Measurements from ENCODE around the gene GFOD1. TPM values are rescaled to one million over a fixed set of nuclear protein-coding genes. Genes with fewer than 3 reads are reported as not detected.
A peak's percentile ranks its signal among the peaks of the same experiment; 100 is the strongest.

The GFOD1 gene
- total RNA-seq, 2 experiments from 2014 or later = 22.6 to 35.0 TPM

DNA sequence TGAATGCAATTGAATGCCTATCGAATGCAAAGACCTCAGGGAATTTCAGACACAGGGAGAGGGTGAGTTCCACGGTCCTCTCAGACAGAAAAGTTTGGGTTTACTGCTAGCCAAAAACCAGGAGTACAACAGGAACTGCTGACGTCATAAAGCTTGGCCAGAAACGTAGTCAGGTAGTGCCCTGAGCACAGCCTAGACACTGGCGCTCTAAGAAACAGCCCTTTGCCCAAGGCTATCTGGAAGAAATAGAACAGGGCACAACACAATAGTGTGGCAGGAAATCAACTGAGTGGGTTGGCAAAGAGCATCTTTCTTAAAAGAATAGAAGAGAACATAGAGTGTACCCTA is 58.0 kb downstream of the GFOD1 start:
- intact Hi-C loops (cut with micrococcal nuclease; ENCODE audit: unreplicated experiment) = loop anchor here (2.0 kb wide), 2 partner anchors 29 to 57 kb away; partner anchors contain the start of gene GFOD1
- no peak overlapping the region for H3K4me3 ChIP-seq (ENCODE audit: low read depth, low read length, poor library complexity, severe bottlenecking)
- TF ChIP-seq, protein P1, sequence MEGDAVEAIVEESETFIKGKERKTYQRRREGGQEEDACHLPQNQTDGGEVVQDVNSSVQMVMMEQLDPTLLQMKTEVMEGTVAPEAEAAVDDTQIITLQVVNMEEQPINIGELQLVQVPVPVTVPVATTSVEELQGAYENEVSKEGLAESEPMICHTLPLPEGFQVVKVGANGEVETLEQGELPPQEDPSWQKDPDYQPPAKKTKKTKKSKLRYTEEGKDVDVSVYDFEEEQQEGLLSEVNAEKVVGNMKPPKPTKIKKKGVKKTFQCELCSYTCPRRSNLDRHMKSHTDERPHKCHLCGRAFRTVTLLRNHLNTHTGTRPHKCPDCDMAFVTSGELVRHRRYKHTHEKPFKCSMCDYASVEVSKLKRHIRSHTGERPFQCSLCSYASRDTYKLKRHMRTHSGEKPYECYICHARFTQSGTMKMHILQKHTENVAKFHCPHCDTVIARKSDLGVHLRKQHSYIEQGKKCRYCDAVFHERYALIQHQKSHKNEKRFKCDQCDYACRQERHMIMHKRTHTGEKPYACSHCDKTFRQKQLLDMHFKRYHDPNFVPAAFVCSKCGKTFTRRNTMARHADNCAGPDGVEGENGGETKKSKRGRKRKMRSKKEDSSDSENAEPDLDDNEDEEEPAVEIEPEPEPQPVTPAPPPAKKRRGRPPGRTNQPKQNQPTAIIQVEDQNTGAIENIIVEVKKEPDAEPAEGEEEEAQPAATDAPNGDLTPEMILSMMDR (conservative IDR thresholded peaks at IDR 0.05; ENCODE audit: low read length) = no peak; the same call in 1 of the 2 replicates
- no peak for TF ChIP-seq EZH2phosphoT487 (IDR thresholded peaks at IDR 0.05; ENCODE audit: borderline replicate concordance, low read depth, low read length)
- peaks cover 68% of the 10 kb centered on the region for H3K4me1 ChIP-seq (ENCODE audit: insufficient read depth, low read length, poor library complexity, severe bottlenecking)
- peaks cover 8% of the 10 kb centered on the region for H3K36me3 ChIP-seq (ENCODE audit: insufficient read depth, low read length)
- peak overlapping the region; percentile 15 for H3K27ac ChIP-seq (ENCODE audit: low read depth, low read length, poor library complexity, severe bottlenecking)
- H3K4me2 ChIP-seq (ENCODE audit: low read length) = peak overlapping the region; percentile 69; the same call in 1 of the 2 replicates
- H3K79me2 ChIP-seq (ENCODE audit: insufficient read depth, low read depth, low read length) = peaks cover 24% of the 10 kb centered on the region; the same call in 1 of the 2 replicates
- POLR2A ChIA-PET = interaction anchor here (1.0 to 2.6 kb wide), 7 partner anchors 9 to 103 kb away, joined by 3 to 6 read pairs (median 4); no protein-coding TSS in a partner anchor
- DNase-seq (ENCODE audit: low spot score) = no peak
- no TSS peak for BruUV-seq (replicated peaks)
- 0 out of 2 replicates have a peak, but pooled peaks cover 10% of the 10 kb centered on the region for H4K20me1 ChIP-seq (ENCODE audit: insufficient read depth, low read length)
- H3K9me3 ChIP-seq (ENCODE audit: low read length) = no peaks in the 10 kb centered on the region; the same call in 1 of the 2 replicates
- no peaks in the 10 kb centered on the region for H3K9me2 ChIP-seq (ENCODE audit: insufficient read depth, low read length)
- CTCF ChIA-PET (ENCODE audit: unreplicated experiment) = interaction anchor here (1.1 kb wide), 1 partner anchor 17 kb away, joined by 3 read pairs; no protein-coding TSS in a partner anchor
- no peak overlapping the region for H2AFZ ChIP-seq (ENCODE audit: low read length)

DNA sequence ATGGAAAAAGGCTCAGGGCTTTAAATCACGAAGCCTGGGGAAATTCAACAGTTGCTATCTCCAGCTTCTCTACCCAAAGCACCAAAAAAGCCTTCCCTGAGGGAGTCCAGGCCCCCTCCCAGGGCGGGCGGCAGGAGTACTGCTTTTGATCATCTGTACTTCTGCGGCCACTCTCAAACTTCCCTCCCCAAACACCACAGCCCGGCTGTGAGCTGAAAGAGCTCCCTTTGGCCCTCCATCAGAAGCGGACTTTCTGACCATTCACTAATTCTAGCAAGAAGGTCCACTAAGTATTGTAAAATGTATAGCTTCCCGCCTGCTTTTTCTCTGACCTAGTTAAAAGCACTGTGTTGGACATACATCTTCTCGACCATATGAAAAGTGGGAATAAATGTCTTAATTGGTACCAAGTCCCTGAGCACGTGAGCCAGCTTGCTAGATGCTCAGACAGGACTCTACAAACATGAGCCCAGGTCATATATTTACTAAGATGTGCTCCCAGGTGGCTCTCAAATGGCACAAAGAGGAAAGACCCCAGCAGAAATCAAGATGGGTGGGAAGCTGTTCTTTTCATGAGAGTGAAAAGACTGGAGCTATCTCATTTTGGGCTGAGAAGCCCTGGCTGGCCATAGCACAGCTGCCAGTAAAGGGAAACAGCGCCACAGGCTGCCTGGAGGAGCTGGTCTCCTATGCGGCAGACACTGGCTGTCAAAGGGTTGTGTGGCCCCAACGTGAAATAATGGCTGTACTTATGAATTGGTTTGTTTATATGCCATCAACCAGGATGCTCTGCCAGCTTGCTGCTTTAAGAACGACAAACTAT is 58.6 kb downstream of the GFOD1 start:
- Histone ChIP-seq H3K36me3 (ENCODE audit: insufficient read depth, low read length) (peaks cover 2% of the 10 kb centered on the region), H3K9me2 (ENCODE audit: insufficient read depth, low read length) (no peaks in the 10 kb centered on the region), H3K4me3 (ENCODE audit: low read depth, low read length, poor library complexity, severe bottlenecking) (peak overlapping the region; percentile 6), H3K9me3 (ENCODE audit: low read length) (no peaks in the 10 kb centered on the region; the same call in 1 of the 2 replicates), H3K4me2 (ENCODE audit: low read length) (peak overlapping the region; percentile 69), H3K27ac (ENCODE audit: low read depth, low read length, poor library complexity, severe bottlenecking) (peak overlapping the region; percentile 15), H3K79me2 (ENCODE audit: insufficient read depth, low read depth, low read length) (peaks cover 24% of the 10 kb centered on the region; the same call in 1 of the 2 replicates), H4K20me1 (ENCODE audit: insufficient read depth, low read length) (0 out of 2 replicates have a peak, but pooled peaks cover 10% of the 10 kb centered on the region), H3K4me1 (ENCODE audit: insufficient read depth, low read length, poor library complexity, severe bottlenecking) (peaks cover 66% of the 10 kb centered on the region), H2AFZ (ENCODE audit: low read length) (peak overlapping the region; percentile 8; the same call in 1 of the 2 replicates)
- no TSS peak for BruUV-seq (replicated peaks)
- CTCF ChIA-PET (ENCODE audit: unreplicated experiment) = interaction anchor here (1.0 to 1.1 kb wide), 2 partner anchors 17 to 33 kb away, joined by 3 to 4 read pairs; no protein-coding TSS in a partner anchor
- TF ChIP-seq, protein P1 (conservative IDR thresholded peaks at IDR 0.05; ENCODE audit: low read length) = peak; percentile 72
- TF ChIP-seq EZH2phosphoT487 (IDR thresholded peaks at IDR 0.05; ENCODE audit: borderline replicate concordance, low read depth, low read length) = no peak
- intact Hi-C loops (cut with micrococcal nuclease; ENCODE audit: unreplicated experiment) = loop anchor here (1.0 to 2.0 kb wide), 3 partner anchors 30 to 167 kb away; partner anchors contain the start of gene GFOD1
- POLR2A ChIA-PET = interaction anchor here (0.9 to 2.6 kb wide), 9 partner anchors 9 to 103 kb away, joined by 3 to 8 read pairs (median 4); no protein-coding TSS in a partner anchor
- peak; percentile 53 for DNase-seq (ENCODE audit: low spot score)

All from OCI-LY7 (cell line).